Measurements from ENCODE around the gene CYP11A1.

CYP11A1 gene

GRCh38 chr15:74387621-74388362 is 20.3 kb upstream of the CYP11A1 start:
- Histone ChIP-seq H3K4me3 (no peak overlapping the region), H3K36me3 (ENCODE audit: insufficient read depth, low read length) (no peaks in the 10 kb centered on the region), H3K9ac (ENCODE audit: insufficient read length) (no peak overlapping the region), H3K27ac (no peak overlapping the region), H3K9me3 (ENCODE audit: low read depth, low read length) (no peaks in the 10 kb centered on the region)
- DNase-seq (ENCODE audit: low read depth, low spot score) = no peak
- TF ChIP-seq FOXP2 (optimal IDR thresholded peaks at IDR 0.05; ENCODE audit: control extremely low read depth, extremely low read length, insufficient read depth) = no peak
- TF ChIP-seq EZH2 (IDR thresholded peaks at IDR 0.05) = no peak
- TF ChIP-seq POLR2AphosphoS5 (IDR thresholded peaks at IDR 0.05; ENCODE audit: borderline replicate concordance, low read depth, low read length) = no peak

- Histone ChIP-seq H3K27ac (no peak overlapping the region), H3K9ac (ENCODE audit: insufficient read length) (no peak overlapping the region), H3K9me3 (ENCODE audit: low read depth, low read length) (no peaks in the 10 kb centered on the region), H3K4me3 (no peak overlapping the region), H3K36me3 (ENCODE audit: insufficient read depth, low read length) (no peaks in the 10 kb centered on the region)
- TF ChIP-seq POLR2AphosphoS5 (IDR thresholded peaks at IDR 0.05; ENCODE audit: borderline replicate concordance, low read depth, low read length) (no peak), EZH2 (IDR thresholded peaks at IDR 0.05) (no peak), FOXP2 (optimal IDR thresholded peaks at IDR 0.05; ENCODE audit: control extremely low read depth, extremely low read length, insufficient read depth) (no peak)
- no peak for DNase-seq (ENCODE audit: low read depth, low spot score)
Measured at GRCh38 chr15:74387141-74387541, 19.7 kb upstream of the CYP11A1 start.

GRCh38 chr15:74386496-74387140 is 19.2 kb upstream of the CYP11A1 start:
- no peak for DNase-seq (ENCODE audit: low read depth, low spot score)
- H3K9ac ChIP-seq (ENCODE audit: insufficient read length) = no peak overlapping the region
- no peaks in the 10 kb centered on the region for H3K36me3 ChIP-seq (ENCODE audit: insufficient read depth, low read length)
- no peak overlapping the region for H3K4me3 ChIP-seq
- no peaks in the 10 kb centered on the region for H3K9me3 ChIP-seq (ENCODE audit: low read depth, low read length)
- no peak overlapping the region for H3K27ac ChIP-seq
- TF ChIP-seq POLR2AphosphoS5 (IDR thresholded peaks at IDR 0.05; ENCODE audit: borderline replicate concordance, low read depth, low read length) (no peak), EZH2 (IDR thresholded peaks at IDR 0.05) (no peak)

GRCh38 chr15:74385733-74386132 is 18.3 kb upstream of the CYP11A1 start:
- Histone ChIP-seq H3K36me3 (ENCODE audit: insufficient read depth, low read length) (no peaks in the 10 kb centered on the region), H3K4me3 (no peak overlapping the region), H3K9ac (ENCODE audit: insufficient read length) (no peak overlapping the region), H3K27ac (no peak overlapping the region), H3K9me3 (ENCODE audit: low read depth, low read length) (no peaks in the 10 kb centered on the region)
- TF ChIP-seq EZH2 (IDR thresholded peaks at IDR 0.05) = no peak
- TF ChIP-seq FOXP2 (optimal IDR thresholded peaks at IDR 0.05; ENCODE audit: control extremely low read depth, extremely low read length, insufficient read depth) = no peak
- no peak for TF ChIP-seq POLR2AphosphoS5 (IDR thresholded peaks at IDR 0.05; ENCODE audit: borderline replicate concordance, low read depth, low read length)
- no peak for DNase-seq (ENCODE audit: low read depth, low spot score)

- H3K9ac ChIP-seq (ENCODE audit: insufficient read length) = no peak overlapping the region
- TF ChIP-seq EZH2 (IDR thresholded peaks at IDR 0.05) = no peak
- no peak for TF ChIP-seq POLR2AphosphoS5 (IDR thresholded peaks at IDR 0.05; ENCODE audit: borderline replicate concordance, low read depth, low read length)
- TF ChIP-seq FOXP2 (optimal IDR thresholded peaks at IDR 0.05; ENCODE audit: control extremely low read depth, extremely low read length, insufficient read depth) = no peak
Measured at GRCh38 chr15:74384881-74385643, 17.6 kb upstream of the CYP11A1 start.

GRCh38 chr15:74384566-74384880 is 17.1 kb upstream of the CYP11A1 start:
- Histone ChIP-seq H3K9ac (ENCODE audit: insufficient read length) (no peak overlapping the region), H3K27ac (no peak overlapping the region)
- no peak for TF ChIP-seq POLR2AphosphoS5 (IDR thresholded peaks at IDR 0.05; ENCODE audit: borderline replicate concordance, low read depth, low read length)
- TF ChIP-seq EZH2 (IDR thresholded peaks at IDR 0.05) = no peak
- no peak for TF ChIP-seq FOXP2 (optimal IDR thresholded peaks at IDR 0.05; ENCODE audit: control extremely low read depth, extremely low read length, insufficient read depth)

More at GRCh38 chr15:74384881-74385643, 17.6 kb upstream of the CYP11A1 start:
- H3K9me3 ChIP-seq (ENCODE audit: low read depth, low read length) = no peaks in the 10 kb centered on the region
- no peak overlapping the region for H3K27ac ChIP-seq
- no peak overlapping the region for H3K4me3 ChIP-seq
- H3K36me3 ChIP-seq (ENCODE audit: insufficient read depth, low read length) = no peaks in the 10 kb centered on the region
- DNase-seq (ENCODE audit: low read depth, low spot score) = no peak

GRCh38 chr15:74383695-74384565 is 16.5 kb upstream of the CYP11A1 start:
- Histone ChIP-seq H3K4me3 (no peak overlapping the region), H3K9me3 (ENCODE audit: low read depth, low read length) (no peaks in the 10 kb centered on the region), H3K36me3 (ENCODE audit: insufficient read depth, low read length) (no peaks in the 10 kb centered on the region), H3K27ac (no peak overlapping the region), H3K9ac (ENCODE audit: insufficient read length) (no peak overlapping the region)
- no peak for DNase-seq (ENCODE audit: low read depth, low spot score)
- TF ChIP-seq EZH2 (IDR thresholded peaks at IDR 0.05) (no peak), POLR2AphosphoS5 (IDR thresholded peaks at IDR 0.05; ENCODE audit: borderline replicate concordance, low read depth, low read length) (no peak), FOXP2 (optimal IDR thresholded peaks at IDR 0.05; ENCODE audit: control extremely low read depth, extremely low read length, insufficient read depth) (no peak)

More at GRCh38 chr15:74384566-74384880, 17.1 kb upstream of the CYP11A1 start:
- H3K9me3 ChIP-seq (ENCODE audit: low read depth, low read length) = no peaks in the 10 kb centered on the region
- H3K4me3 ChIP-seq = no peak overlapping the region
- DNase-seq (ENCODE audit: low read depth, low spot score) = no peak
- H3K36me3 ChIP-seq (ENCODE audit: insufficient read depth, low read length) = no peaks in the 10 kb centered on the region

Measured in SK-N-MC (cell line).